ENCODE measurements around the gene PPM1F.

Gene PPM1F

GRCh38 chr22:21937041-21937820, 15.4 kb downstream of the PPM1F start:
- no peak for TF ChIP-seq GATA1 (IDR thresholded peaks at IDR 0.05; ENCODE audit: low read depth, low read length)
- TF ChIP-seq POLR2A (IDR thresholded peaks at IDR 0.05; ENCODE audit: low read length), result no peak
- DNase-seq, result no peak

- TF ChIP-seq POLR2A (IDR thresholded peaks at IDR 0.05; ENCODE audit: low read length), result no peak
- TF ChIP-seq GATA1 (IDR thresholded peaks at IDR 0.05; ENCODE audit: low read depth, low read length), result no peak
- DNase-seq, result no peak
These were observed 16.4 kb downstream of the PPM1F start for GRCh38 chr22:21936151-21936775.

- DNase-seq, result no peak
- TF ChIP-seq POLR2A (IDR thresholded peaks at IDR 0.05; ENCODE audit: low read length) (no peak), GATA1 (IDR thresholded peaks at IDR 0.05; ENCODE audit: low read depth, low read length) (no peak)
These were observed 18.7 kb downstream of the PPM1F start for GRCh38 chr22:21933910-21934309.

GRCh38 chr22:21933413-21933812, 19.2 kb downstream of the PPM1F start:
- no peak for DNase-seq
- no peak for TF ChIP-seq GATA1 (IDR thresholded peaks at IDR 0.05; ENCODE audit: low read depth, low read length)
- TF ChIP-seq POLR2A (IDR thresholded peaks at IDR 0.05; ENCODE audit: low read length), result no peak

GRCh38 chr22:21932347-21932746, 20.3 kb downstream of the PPM1F start:
- DNase-seq, result no peak
- TF ChIP-seq POLR2A (IDR thresholded peaks at IDR 0.05; ENCODE audit: low read length) (no peak), GATA1 (IDR thresholded peaks at IDR 0.05; ENCODE audit: low read depth, low read length) (no peak)

DNA sequence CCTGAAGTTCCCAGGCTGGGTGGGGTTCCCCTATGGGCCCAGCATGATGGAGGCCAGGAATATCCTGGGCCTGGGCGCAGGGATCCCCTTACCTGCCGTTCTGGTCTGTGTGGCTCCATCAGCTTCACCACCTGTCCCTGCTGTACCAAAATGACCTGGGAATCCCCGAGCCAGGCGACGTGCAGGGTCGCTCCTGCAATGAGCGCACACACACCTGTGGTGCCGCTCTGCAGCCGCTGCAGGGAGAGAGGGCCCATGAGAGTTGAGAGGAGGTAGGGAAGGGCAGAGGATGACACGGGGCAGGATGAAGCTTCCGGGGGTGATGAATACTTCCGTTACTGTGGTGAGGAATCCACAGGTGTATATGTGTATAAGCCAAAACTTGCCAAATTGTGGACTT, 21.6 kb downstream of the PPM1F start:
- DNase-seq, result no peak

DNA sequence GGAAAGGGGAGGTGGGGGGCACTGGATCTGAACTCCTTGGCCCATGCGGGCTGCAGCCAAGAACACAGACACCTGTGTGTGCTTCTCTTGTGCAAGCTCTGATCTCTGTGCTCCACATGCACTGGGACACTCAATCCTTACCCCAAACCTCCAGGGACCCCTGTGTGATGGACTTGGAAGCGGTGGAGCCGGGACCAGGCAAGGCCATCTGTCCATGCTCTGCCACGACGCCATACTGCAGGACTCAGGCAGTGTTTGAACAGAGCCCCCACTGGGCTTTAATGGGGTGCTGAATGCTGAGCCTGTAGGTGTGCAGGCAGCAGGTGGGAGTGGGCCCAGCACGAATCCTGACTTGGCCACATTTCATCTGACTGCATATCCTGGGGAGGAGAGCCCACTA, 23.4 kb downstream of the PPM1F start:
- no peak for DNase-seq
- TF ChIP-seq POLR2A (IDR thresholded peaks at IDR 0.05; ENCODE audit: low read length) (no peak), GATA1 (IDR thresholded peaks at IDR 0.05; ENCODE audit: low read depth, low read length) (no peak)

More for the DNA sequence above, 21.6 kb downstream of the PPM1F start:
- TF ChIP-seq POLR2A (IDR thresholded peaks at IDR 0.05; ENCODE audit: low read length) (no peak), GATA1 (IDR thresholded peaks at IDR 0.05; ENCODE audit: low read depth, low read length) (no peak)

DNA sequence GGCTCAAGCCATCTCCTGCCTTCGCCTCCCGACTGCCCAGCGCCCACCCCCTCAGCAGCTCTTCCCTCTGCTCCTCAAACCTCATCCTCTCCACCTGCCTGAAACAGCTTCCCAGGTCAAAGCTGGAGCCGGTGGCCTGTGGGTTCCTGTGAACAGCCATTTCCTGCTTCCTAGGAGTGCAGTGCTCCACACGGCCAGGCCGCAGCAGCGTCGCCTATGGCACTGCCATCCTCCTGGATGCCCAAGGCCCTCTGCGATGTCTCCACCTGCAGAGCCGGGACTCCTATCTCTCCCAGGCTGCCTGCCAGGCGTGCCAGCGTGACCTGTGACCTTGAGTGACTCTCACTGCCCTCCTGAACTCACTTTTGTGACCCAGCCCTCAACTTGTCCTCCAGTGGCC, 24.6 kb downstream of the PPM1F start:
- DNase-seq, result no peak
- no peak for TF ChIP-seq POLR2A (IDR thresholded peaks at IDR 0.05; ENCODE audit: low read length)
- no peak for TF ChIP-seq GATA1 (IDR thresholded peaks at IDR 0.05; ENCODE audit: low read depth, low read length)

DNA sequence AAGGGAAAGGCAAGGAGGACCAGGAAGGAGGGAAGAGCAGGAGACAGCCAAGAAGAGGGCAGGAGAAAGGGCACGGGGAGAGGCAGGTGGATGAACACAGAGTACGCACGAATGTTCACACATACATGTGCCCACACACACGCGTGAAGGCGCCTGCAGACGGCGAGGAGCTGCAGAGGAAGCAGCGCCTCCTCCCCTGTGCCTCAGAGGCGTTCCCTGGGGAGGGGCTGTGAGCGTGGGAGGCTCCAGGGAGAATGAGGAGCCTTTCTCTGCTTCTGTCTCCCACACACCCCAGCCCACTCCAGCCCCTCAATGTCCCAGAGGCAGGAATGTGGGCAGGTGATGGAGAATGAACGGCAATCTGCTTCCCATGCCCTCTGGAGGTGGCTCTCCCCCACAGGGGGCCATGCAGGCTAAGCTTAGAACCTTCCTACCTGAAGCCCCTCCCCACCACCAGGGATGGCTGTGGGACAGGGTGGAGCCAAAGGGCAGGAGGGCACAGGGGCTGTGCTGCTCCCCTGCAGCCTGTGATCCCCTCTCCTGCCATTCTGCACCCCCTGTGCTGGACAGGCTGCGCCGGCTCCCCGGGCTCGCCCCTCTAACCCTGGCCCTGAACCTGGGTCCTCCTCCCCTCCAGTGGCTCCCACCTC, 25.3 kb downstream of the PPM1F start:
- TF ChIP-seq POLR2A (IDR thresholded peaks at IDR 0.05; ENCODE audit: low read length), result no peak
- no peak for TF ChIP-seq GATA1 (IDR thresholded peaks at IDR 0.05; ENCODE audit: low read depth, low read length)
- no peak for DNase-seq

DNA sequence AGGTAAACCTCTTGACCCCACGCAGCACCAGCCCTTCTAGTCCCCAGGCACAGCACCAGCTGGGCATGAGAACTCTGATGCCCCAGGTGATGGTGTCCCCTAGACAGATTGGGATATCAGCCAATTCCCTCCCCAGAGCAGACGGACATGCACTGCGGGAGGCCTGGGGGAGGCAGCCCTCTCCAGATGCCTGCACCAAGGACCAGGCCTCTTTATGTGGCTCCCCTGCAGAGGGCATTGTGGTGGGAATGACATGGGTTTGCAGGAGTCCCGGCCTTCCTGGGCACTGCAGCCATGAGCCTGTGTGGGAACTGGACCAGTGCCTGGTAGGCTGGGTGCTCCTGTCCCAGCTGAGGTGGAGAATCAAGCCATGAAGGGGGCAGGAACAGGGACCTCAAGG, 25.9 kb downstream of the PPM1F start:
- TF ChIP-seq GATA1 (IDR thresholded peaks at IDR 0.05; ENCODE audit: low read depth, low read length) (no peak), POLR2A (IDR thresholded peaks at IDR 0.05; ENCODE audit: low read length) (no peak)
- DNase-seq, result no peak

GRCh38 chr22:21923163-21923561, 29.5 kb downstream of the PPM1F start:
- no peak for DNase-seq
- TF ChIP-seq GATA1 (IDR thresholded peaks at IDR 0.05; ENCODE audit: low read depth, low read length), result no peak
- no peak for TF ChIP-seq POLR2A (IDR thresholded peaks at IDR 0.05; ENCODE audit: low read length)

- TF ChIP-seq POLR2A (IDR thresholded peaks at IDR 0.05; ENCODE audit: low read length) (no peak), GATA1 (IDR thresholded peaks at IDR 0.05; ENCODE audit: low read depth, low read length) (no peak)
- DNase-seq, result no peak
These were observed 30.1 kb downstream of the PPM1F start for GRCh38 chr22:21922370-21923162.

- no peak for DNase-seq
These were observed 30.9 kb downstream of the PPM1F start for GRCh38 chr22:21921729-21922128.

More at GRCh38 chr22:21921729-21922128, 30.9 kb downstream of the PPM1F start:
- TF ChIP-seq POLR2A (IDR thresholded peaks at IDR 0.05; ENCODE audit: low read length) (no peak), GATA1 (IDR thresholded peaks at IDR 0.05; ENCODE audit: low read depth, low read length) (no peak)
